Measurements from ENCODE around the gene POMGNT2. TPM values are rescaled to one million over a fixed set of nuclear protein-coding genes. Genes with fewer than 3 reads are reported as not detected.

Gene POMGNT2
- total RNA-seq, 1 experiment from 2014 or later = 45.7 TPM

- no peak overlapping the region for H2AFZ ChIP-seq (ENCODE audit: low read length)
- H3K9ac ChIP-seq (ENCODE audit: low read length) = no peak overlapping the region
- H3F3A ChIP-seq (ENCODE audit: low read length, unreplicated experiment) = no peaks in the 10 kb centered on the region
- no peaks in the 10 kb centered on the region for H4K20me1 ChIP-seq (ENCODE audit: low read length)
- H3K27me3 ChIP-seq (ENCODE audit: low read length) = no peaks in the 10 kb centered on the region
- H3K4me3 ChIP-seq (ENCODE audit: low read length) = no peak overlapping the region
- no TSS peak for BruUV-seq (replicated peaks)
- DNase-seq (no peak), ATAC-seq (no peak)
- no peaks in the 10 kb centered on the region for H3K9me2 ChIP-seq (replicated peaks; ENCODE audit: low read length)
- no peak overlapping the region for H3K4me2 ChIP-seq (ENCODE audit: low read length)
- no peaks in the 10 kb centered on the region for H3K4me1 ChIP-seq (ENCODE audit: insufficient read depth, low read length)
- no peak overlapping the region for H3K27ac ChIP-seq (ENCODE audit: low read length)
- ChIA-PET POLR2A (ENCODE audit: unreplicated experiment) (no interaction called here), CTCF (no interaction called here)
- TF ChIP-seq EZH2phosphoT487 (IDR thresholded peaks at IDR 0.05; ENCODE audit: borderline replicate concordance, low read length) = no peak
- TF ChIP-seq EZH2 (IDR thresholded peaks at IDR 0.05; ENCODE audit: low read length, unreplicated experiment) = no peak
- no peak for TF ChIP-seq CTCF (conservative IDR thresholded peaks at IDR 0.05; ENCODE audit: low read depth, low read length)
- H3K36me3 ChIP-seq (ENCODE audit: low read depth, low read length) = no peaks in the 10 kb centered on the region
- intact Hi-C loops (cut with micrococcal nuclease) = no loop called here
- H3K79me2 ChIP-seq (ENCODE audit: low read length) = no peaks in the 10 kb centered on the region
- H3K9me3 ChIP-seq (ENCODE audit: low read length) = 0 out of 2 replicates have a peak, but pooled peaks cover 5% of the 10 kb centered on the region
Measured at GRCh38 chr3:43123895-43124294, 18.0 kb upstream of the POMGNT2 start.

GRCh38 chr3:43120937-43121336, 15.1 kb upstream of the POMGNT2 start:
- 0 out of 2 replicates have a peak, but pooled peaks cover 5% of the 10 kb centered on the region for H3K9me3 ChIP-seq (ENCODE audit: low read length)
- H3F3A ChIP-seq (ENCODE audit: low read length, unreplicated experiment) = no peaks in the 10 kb centered on the region
- no peaks in the 10 kb centered on the region for H3K4me1 ChIP-seq (ENCODE audit: insufficient read depth, low read length)
- POLR2A ChIA-PET (ENCODE audit: unreplicated experiment) = no interaction called here
- no peak overlapping the region for H3K4me2 ChIP-seq (ENCODE audit: low read length)
- no peaks in the 10 kb centered on the region for H3K27me3 ChIP-seq (ENCODE audit: low read length)
- H4K20me1 ChIP-seq (ENCODE audit: low read length) = no peaks in the 10 kb centered on the region
- no peak for DNase-seq
- H3K9ac ChIP-seq (ENCODE audit: low read length) = no peak overlapping the region
- CTCF ChIA-PET = no interaction called here
- H3K4me3 ChIP-seq (ENCODE audit: low read length) = no peak overlapping the region
- TF ChIP-seq EZH2 (IDR thresholded peaks at IDR 0.05; ENCODE audit: low read length, unreplicated experiment) = no peak
- TF ChIP-seq EZH2phosphoT487 (IDR thresholded peaks at IDR 0.05; ENCODE audit: borderline replicate concordance, low read length) = no peak
- no peak for TF ChIP-seq CTCF (conservative IDR thresholded peaks at IDR 0.05; ENCODE audit: low read depth, low read length)
- intact Hi-C loops (cut with micrococcal nuclease) = no loop called here
- no peak for ATAC-seq
- no peaks in the 10 kb centered on the region for H3K9me2 ChIP-seq (replicated peaks; ENCODE audit: low read length)
- no peak overlapping the region for H3K27ac ChIP-seq (ENCODE audit: low read length)
- H2AFZ ChIP-seq (ENCODE audit: low read length) = no peak overlapping the region
- no TSS peak for BruUV-seq (replicated peaks)
- no peaks in the 10 kb centered on the region for H3K36me3 ChIP-seq (ENCODE audit: low read depth, low read length)
- H3K79me2 ChIP-seq (ENCODE audit: low read length) = no peaks in the 10 kb centered on the region

GRCh38 chr3:43117257-43117656, 11.4 kb upstream of the POMGNT2 start:
- POLR2A ChIA-PET (ENCODE audit: unreplicated experiment) = no interaction called here
- no TSS peak for BruUV-seq (replicated peaks)
- intact Hi-C loops (cut with micrococcal nuclease) = no loop called here

More at GRCh38 chr3:43117257-43117656, 11.4 kb upstream of the POMGNT2 start:
- Histone ChIP-seq H3K4me3 (ENCODE audit: low read length) (no peak overlapping the region), H3K79me2 (ENCODE audit: low read length) (no peaks in the 10 kb centered on the region), H3F3A (ENCODE audit: low read length, unreplicated experiment) (no peaks in the 10 kb centered on the region), H3K4me1 (ENCODE audit: insufficient read depth, low read length) (no peaks in the 10 kb centered on the region), H3K9me2 (replicated peaks; ENCODE audit: low read length) (no peaks in the 10 kb centered on the region), H3K27me3 (ENCODE audit: low read length) (no peaks in the 10 kb centered on the region), H3K9ac (ENCODE audit: low read length) (no peak overlapping the region), H2AFZ (ENCODE audit: low read length) (no peak overlapping the region), H3K36me3 (ENCODE audit: low read depth, low read length) (no peaks in the 10 kb centered on the region), H3K4me2 (ENCODE audit: low read length) (no peak overlapping the region), H3K27ac (ENCODE audit: low read length) (no peak overlapping the region), H4K20me1 (ENCODE audit: low read length) (no peaks in the 10 kb centered on the region), H3K9me3 (ENCODE audit: low read length) (no peaks in the 10 kb centered on the region)
- no peak for ATAC-seq
- DNase-seq = no peak
- TF ChIP-seq EZH2phosphoT487 (IDR thresholded peaks at IDR 0.05; ENCODE audit: borderline replicate concordance, low read length) (no peak), CTCF (conservative IDR thresholded peaks at IDR 0.05; ENCODE audit: low read depth, low read length) (no peak), EZH2 (IDR thresholded peaks at IDR 0.05; ENCODE audit: low read length, unreplicated experiment) (no peak)
- CTCF ChIA-PET = no interaction called here

Data from PC-3 (cell line).